ENCODE measurements around the gene ATP4A. TPM values are rescaled to one million over a fixed set of nuclear protein-coding genes. Genes with fewer than 3 reads are reported as not detected.

ATP4A gene
- total RNA-seq, 3 donors from 2014 or later, result not detected

DNA sequence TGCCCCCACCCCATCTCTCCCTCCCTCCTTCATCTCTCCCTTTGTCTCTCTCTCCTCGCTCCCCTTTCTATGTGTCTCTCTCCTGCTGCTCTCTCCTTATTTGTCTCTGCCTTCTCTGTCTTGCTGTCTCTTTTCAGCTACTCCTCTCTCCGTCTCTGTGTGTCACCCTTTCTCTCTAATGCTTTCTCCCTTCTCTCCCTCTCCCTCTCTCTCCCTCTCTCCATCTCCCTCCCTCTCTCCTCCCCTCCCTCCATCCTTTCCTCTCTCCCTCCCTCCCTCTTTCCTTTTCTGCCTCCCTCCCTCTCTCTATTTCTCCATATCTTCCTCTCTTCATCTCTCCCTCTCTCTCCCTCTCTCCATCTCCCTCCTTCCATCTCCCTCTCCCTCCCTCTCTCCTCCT lies 682 bp downstream of the ATP4A start:
- intact Hi-C loops (cut with DNase I; ENCODE audit: low total_unique reads), result no loop called here
- Histone ChIP-seq H3K27me3 (peaks cover 0 to 44% of the 10 kb centered on the region in 2 donors), H3K27ac (no peak overlapping the region), H3K4me3 (no peak overlapping the region), H3K4me1 (no peaks in the 10 kb centered on the region), H3K9me3 (no peaks in the 10 kb centered on the region), H3K36me3 (no peaks in the 10 kb centered on the region)
- TF ChIP-seq, protein P1, sequence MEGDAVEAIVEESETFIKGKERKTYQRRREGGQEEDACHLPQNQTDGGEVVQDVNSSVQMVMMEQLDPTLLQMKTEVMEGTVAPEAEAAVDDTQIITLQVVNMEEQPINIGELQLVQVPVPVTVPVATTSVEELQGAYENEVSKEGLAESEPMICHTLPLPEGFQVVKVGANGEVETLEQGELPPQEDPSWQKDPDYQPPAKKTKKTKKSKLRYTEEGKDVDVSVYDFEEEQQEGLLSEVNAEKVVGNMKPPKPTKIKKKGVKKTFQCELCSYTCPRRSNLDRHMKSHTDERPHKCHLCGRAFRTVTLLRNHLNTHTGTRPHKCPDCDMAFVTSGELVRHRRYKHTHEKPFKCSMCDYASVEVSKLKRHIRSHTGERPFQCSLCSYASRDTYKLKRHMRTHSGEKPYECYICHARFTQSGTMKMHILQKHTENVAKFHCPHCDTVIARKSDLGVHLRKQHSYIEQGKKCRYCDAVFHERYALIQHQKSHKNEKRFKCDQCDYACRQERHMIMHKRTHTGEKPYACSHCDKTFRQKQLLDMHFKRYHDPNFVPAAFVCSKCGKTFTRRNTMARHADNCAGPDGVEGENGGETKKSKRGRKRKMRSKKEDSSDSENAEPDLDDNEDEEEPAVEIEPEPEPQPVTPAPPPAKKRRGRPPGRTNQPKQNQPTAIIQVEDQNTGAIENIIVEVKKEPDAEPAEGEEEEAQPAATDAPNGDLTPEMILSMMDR (IDR thresholded peaks at IDR 0.05), result no peak
- TF ChIP-seq POLR2AphosphoS5 (IDR thresholded peaks at IDR 0.05) (no peak), POLR2A (IDR thresholded peaks at IDR 0.05) (no peak)
- no peak for DNase-seq (ENCODE audit: low spot score in 2 of 2)

DNA sequence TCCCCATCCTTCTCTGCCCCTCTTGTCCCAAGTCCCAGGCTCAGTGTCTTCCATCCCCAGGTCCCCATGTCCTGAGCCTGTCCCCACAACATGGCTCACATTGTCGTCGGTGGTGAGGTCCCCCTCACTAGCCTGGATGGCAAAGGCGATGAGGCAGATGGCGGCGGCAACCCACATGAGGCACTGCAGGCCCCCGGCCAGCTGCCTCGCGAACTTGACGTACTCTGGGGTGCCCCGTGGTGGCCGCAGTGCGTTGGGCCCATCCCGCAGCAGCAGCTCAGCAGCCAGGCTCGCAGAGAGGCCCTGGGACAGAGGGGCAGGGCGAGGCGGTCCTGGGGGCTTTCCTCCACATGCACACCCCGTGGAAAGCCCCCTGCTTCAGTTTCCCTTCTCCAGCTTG lies 1.1 kb downstream of the ATP4A start:
- H3K27ac ChIP-seq, result no peak overlapping the region
- peaks cover 3 to 44% of the 10 kb centered on the region in 2 donors for H3K27me3 ChIP-seq
- H3K36me3 ChIP-seq, result no peaks in the 10 kb centered on the region
- DNase-seq (ENCODE audit: low spot score in 2 of 2), result no peak
- intact Hi-C loops (cut with DNase I; ENCODE audit: low total_unique reads), result no loop called here
- no peaks in the 10 kb centered on the region for H3K9me3 ChIP-seq
- H3K4me3 ChIP-seq, result no peak overlapping the region
- no peaks in the 10 kb centered on the region for H3K4me1 ChIP-seq
- TF ChIP-seq, protein P1 (IDR thresholded peaks at IDR 0.05), result no peak
- TF ChIP-seq POLR2AphosphoS5 (IDR thresholded peaks at IDR 0.05) (no peak), POLR2A (IDR thresholded peaks at IDR 0.05) (no peak)

- peaks cover 3 to 44% of the 10 kb centered on the region in 2 donors for H3K27me3 ChIP-seq
- no peaks in the 10 kb centered on the region for H3K9me3 ChIP-seq
- intact Hi-C loops (cut with DNase I; ENCODE audit: low total_unique reads), result no loop called here
- no peak for DNase-seq (ENCODE audit: low spot score in 2 of 2)
- H3K36me3 ChIP-seq, result no peaks in the 10 kb centered on the region
- H3K4me1 ChIP-seq, result no peaks in the 10 kb centered on the region
- no peak overlapping the region for H3K27ac ChIP-seq
- H3K4me3 ChIP-seq, result no peak overlapping the region
- TF ChIP-seq POLR2AphosphoS5 (IDR thresholded peaks at IDR 0.05) (no peak), POLR2A (IDR thresholded peaks at IDR 0.05) (no peak)
- TF ChIP-seq, protein P1 (IDR thresholded peaks at IDR 0.05), result no peak
Observed at GRCh38 chr19:35561436-35561835, 2.0 kb downstream of the ATP4A start.

DNA sequence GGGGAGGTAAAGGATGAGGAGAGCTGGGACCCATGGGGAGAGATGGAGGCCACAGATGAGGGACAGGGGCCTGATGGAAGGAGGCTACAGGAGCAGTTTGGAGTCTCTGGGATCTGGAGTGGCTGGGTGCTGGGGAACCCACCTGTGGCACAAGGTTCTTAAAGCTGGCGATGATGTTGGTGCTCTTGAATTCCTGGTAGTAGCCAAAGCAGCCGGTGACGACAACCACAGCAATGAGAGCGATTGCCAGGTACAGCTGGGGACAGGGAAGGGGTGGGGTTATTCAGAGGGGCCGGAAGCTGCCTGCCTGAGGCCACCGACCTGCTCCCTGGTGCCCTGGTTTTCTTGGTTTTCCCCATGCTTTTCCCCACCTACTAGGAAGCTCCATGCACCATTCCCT lies 2.8 kb downstream of the ATP4A start:
- Histone ChIP-seq H3K4me1 (no peaks in the 10 kb centered on the region), H3K4me3 (no peak overlapping the region), H3K27me3 (peaks cover 3 to 44% of the 10 kb centered on the region in 2 donors), H3K9me3 (no peaks in the 10 kb centered on the region), H3K27ac (no peak overlapping the region), H3K36me3 (no peaks in the 10 kb centered on the region)
- DNase-seq (ENCODE audit: low spot score in 2 of 2), result no peak
- intact Hi-C loops (cut with DNase I; ENCODE audit: low total_unique reads), result no loop called here
- TF ChIP-seq, protein P1 (IDR thresholded peaks at IDR 0.05), result no peak
- no peak for TF ChIP-seq POLR2AphosphoS5 (IDR thresholded peaks at IDR 0.05)
- no peak for TF ChIP-seq POLR2A (IDR thresholded peaks at IDR 0.05)

GRCh38 chr19:35560271-35560670 lies 3.2 kb downstream of the ATP4A start:
- peaks cover 3 to 44% of the 10 kb centered on the region in 2 donors for H3K27me3 ChIP-seq
- DNase-seq (ENCODE audit: low spot score in 2 of 2), result no peak

More at GRCh38 chr19:35560271-35560670, 3.2 kb downstream of the ATP4A start:
- no peak overlapping the region for H3K27ac ChIP-seq
- intact Hi-C loops (cut with DNase I; ENCODE audit: low total_unique reads), result no loop called here
- H3K9me3 ChIP-seq, result no peaks in the 10 kb centered on the region
- no peaks in the 10 kb centered on the region for H3K4me1 ChIP-seq
- TF ChIP-seq POLR2A (IDR thresholded peaks at IDR 0.05) (no peak), POLR2AphosphoS5 (IDR thresholded peaks at IDR 0.05) (no peak)
- TF ChIP-seq, protein P1 (IDR thresholded peaks at IDR 0.05), result no peak
- H3K36me3 ChIP-seq, result no peaks in the 10 kb centered on the region
- no peak overlapping the region for H3K4me3 ChIP-seq
